GM19468 (cell line): ENCODE results near the gene GGA2.
"Not testable (repeated sequence)": the region's sequence is repeated elsewhere in the genome, so short reads cannot be mapped to it uniquely, and the experiment has no call there.

Experiments
- ATAC-seq: cut with Tn5 transposase; IDR thresholded peaks from one replicate; pipeline ENCODE4 v1.9.1; 2021; ENCODE audit warnings: mild to moderate bottlenecking, moderate library complexity, moderate number of reproducible peaks; ENCODE audit not compliant: unreplicated experiment; ENCODE audit errors: extremely low read depth

The GGA2 gene

DNA sequence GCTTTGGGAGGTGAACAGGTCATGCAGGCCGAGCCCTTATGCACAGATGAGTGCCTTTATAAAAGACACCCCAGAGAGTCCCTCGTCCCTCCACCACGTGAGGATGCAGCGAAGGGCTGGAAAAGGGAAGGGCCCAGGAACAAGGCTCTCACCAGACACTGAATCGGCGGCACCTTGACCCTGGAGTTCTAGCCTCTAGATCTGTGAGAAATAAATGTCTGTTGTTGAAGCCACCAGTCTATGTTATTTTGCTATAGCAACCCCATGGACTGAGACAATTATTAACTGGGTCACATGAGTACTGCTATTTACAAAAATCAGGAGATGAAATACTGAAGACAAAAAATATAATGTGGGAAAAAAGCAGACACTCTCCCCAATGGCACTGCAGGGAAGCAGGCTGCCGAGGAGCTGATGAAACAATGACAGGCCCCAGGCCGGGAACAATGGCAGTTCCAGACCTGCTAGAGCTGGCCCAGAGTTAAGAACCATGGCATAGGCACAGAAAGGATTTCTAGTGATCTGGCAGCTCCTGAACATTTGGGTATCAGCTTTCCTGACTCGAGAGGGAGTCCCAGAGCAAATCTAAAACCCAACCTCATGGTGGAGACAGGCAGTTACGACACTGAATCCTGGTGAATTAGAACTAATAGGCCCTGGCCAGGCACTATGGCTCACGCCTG is 17.8 kb upstream of the GGA2 start:
- no peak for ATAC-seq

GRCh38 chr16:23524886-23525285 is 14.6 kb upstream of the GGA2 start:
- no peak for ATAC-seq

GRCh38 chr16:23523876-23524385 is 13.6 kb upstream of the GGA2 start:
- ATAC-seq = no peak

DNA sequence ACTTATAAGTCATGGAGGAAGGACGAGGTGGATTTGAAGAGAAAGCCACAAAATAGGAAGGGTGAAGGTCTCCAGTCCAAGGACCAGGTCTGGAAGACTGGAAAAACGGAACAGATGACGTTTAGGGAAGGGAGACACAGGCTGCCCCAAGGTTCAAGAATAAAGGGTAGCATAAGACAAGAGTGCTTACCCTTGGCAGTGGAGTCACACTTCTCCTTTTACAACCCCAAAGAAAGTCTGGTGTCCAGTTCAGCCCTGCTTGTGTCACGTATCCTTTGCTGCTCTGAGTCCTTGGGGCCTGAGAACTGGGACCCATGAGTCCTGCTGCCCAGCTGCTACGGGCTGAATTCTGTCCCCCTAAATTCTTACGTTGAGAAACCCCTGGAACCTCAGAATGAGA is 13.0 kb upstream of the GGA2 start:
- ATAC-seq = no peak

DNA sequence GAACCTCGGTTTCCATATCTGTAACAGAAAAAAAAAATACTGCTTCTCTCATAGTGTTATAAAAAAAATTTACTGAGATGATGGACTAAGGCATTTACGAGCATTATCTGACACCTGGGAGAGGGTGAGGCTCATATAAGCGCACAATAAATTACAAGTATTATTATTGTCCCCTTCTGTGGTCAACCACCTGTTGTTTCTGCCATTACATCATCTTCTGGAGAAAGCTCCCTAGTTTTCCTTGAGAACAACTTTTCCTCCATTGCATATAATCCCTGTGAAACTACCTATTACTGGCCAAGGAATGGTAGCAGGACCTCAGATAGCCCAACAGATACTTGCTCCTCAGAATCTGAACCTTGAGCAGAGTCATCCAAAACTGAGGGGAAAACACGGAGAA is 11.7 kb upstream of the GGA2 start:
- ATAC-seq = no peak

DNA sequence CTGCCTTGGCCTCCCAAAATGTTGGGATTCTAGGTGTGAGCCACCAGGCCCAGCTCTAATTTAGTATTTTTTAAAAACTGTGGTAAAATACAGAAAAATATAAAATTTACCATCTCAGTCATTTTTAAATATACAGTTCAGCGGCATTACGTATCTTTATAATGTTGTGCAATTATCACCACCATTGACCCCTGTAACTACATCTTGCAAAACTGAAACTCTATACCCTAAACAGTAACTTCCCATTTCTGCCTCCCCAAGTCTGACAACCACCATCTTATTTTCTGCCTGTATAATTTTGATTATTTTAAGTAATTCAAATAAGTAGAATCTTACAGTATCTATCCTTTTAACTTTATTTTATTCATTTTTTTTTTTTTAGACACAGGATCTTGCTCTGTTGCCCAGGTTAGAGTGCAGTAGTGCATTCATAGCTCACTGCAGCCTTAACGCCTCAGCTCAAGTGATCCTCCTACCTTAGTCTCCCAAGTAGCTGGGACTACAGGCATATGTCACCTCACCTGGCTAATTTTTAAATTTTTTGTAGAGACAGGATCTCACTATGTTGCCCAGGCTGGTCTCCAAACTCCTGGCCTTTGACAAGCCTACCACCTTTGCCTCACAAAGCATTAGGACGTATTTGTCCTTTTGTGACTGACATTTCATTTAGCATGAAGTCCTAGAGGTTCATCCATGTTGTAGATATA is 10.9 kb upstream of the GGA2 start:
- ATAC-seq = no peak

- no peak for ATAC-seq
Measured at GRCh38 chr16:23520500-23520899, 10.2 kb upstream of the GGA2 start.

GRCh38 chr16:23519282-23519681 is 9.0 kb upstream of the GGA2 start:
- no peak for ATAC-seq

- no peak for ATAC-seq
Measured at GRCh38 chr16:23518435-23518891, 8.2 kb upstream of the GGA2 start.

GRCh38 chr16:23516366-23517137 is 6.3 kb upstream of the GGA2 start:
- ATAC-seq = no peak

DNA sequence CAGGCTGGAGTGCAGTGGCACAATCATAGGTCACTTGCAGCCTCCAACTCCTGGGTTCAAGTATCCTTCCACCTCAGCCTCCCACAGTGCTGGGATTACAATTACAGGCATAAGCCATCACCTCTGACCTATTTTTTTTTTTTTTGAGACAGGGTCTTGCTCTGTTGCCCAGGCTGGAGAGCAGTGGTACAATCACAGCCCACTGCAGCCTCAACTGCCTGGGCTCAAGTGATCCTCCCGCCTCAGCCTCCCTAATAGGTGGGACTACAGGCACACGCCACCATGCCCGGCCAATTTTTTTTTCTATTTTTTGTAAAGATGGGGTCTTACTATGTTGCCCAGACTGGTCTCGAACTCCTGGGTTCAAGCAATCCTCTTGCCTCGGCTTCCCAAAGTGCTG is 5.6 kb upstream of the GGA2 start:
- no peak for ATAC-seq

GRCh38 chr16:23514381-23515152 is 4.3 kb upstream of the GGA2 start:
- ATAC-seq = no peak

GRCh38 chr16:23512168-23512695 is 1.9 kb upstream of the GGA2 start:
- no peak for ATAC-seq

GRCh38 chr16:23511731-23512130 is 1.4 kb upstream of the GGA2 start:
- ATAC-seq = no peak

- ATAC-seq = not testable (repeated sequence)
Measured at GRCh38 chr16:23510915-23511270, 599 bp upstream of the GGA2 start.

DNA sequence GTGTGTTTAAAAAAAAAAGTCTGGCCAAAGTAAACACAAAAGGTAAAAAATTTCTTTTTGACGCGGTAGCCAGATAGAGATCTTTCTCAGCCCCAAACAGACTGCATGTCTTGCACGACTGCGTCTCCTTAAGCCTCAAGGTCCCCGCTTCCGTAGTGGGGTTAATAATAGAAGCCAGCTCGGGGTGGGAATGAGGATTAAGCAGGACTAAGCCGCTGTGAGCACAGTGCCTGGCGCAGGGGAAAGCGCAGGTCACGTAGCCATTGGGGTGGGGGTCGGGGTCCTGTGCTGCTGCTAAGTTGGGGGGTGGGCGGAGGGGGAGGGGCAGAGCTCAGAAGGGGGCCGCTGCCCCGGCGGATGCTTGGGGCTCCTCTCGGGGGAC is 521 bp downstream of the GGA2 start:
- no peak for ATAC-seq

DNA sequence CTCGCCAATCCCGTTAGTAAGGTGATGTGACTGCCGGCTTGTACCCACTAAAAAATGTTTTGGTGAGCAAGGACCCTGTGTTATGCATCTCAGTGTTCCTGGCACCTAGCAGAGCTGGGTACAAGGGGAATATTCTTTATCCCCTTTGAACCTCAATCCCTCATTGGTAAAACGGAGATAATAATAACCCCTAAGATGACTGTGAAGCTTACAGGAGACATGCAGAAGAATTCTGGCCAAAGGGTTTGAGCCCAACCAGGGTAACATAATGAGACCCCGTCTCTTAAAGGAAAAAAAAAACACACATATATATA is 896 bp downstream of the GGA2 start:
- no peak for ATAC-seq

- ATAC-seq = no peak
Measured at GRCh38 chr16:23508589-23509440, 1.5 kb downstream of the GGA2 start.

- ATAC-seq = no peak
Measured at GRCh38 chr16:23506606-23506994, 3.7 kb downstream of the GGA2 start.
